H9 (cell line): ENCODE results near the gene C1orf56. TPM values are rescaled to one million over a fixed set of nuclear protein-coding genes. Genes with fewer than 3 reads are reported as not detected.
A peak's percentile ranks its signal among the peaks of the same experiment; 100 is the strongest.

Experiments used
- DNase-seq: peaks from one replicate; pipeline ENCODE4 v3.0.0-alpha.2; 2017
- H2AFZ ChIP-seq: one replicate; pipeline ENCODE4 v1.6.1; 2013; ENCODE audit warnings: mild to moderate bottlenecking, low read length, control low read depth, moderate library complexity
- H2AK5ac ChIP-seq: 2 replicates; pipeline ENCODE4 v1.6.1; 2013; ENCODE audit warnings: low read length, control low read depth, mixed read lengths; ENCODE audit not compliant: insufficient read length
- H2BK120ac ChIP-seq: one replicate; pipeline ENCODE4 v1.6.1; 2013; ENCODE audit warnings: low read depth, mild to moderate bottlenecking, low read length, control low read depth, inconsistent platforms; ENCODE audit not compliant: poor library complexity, severe bottlenecking
- H2BK12ac ChIP-seq: 2 replicates; pipeline ENCODE4 v1.6.1; 2013; ENCODE audit warnings: low read length, control low read depth, mixed read lengths, low read depth; ENCODE audit not compliant: insufficient read length
- H2BK15ac ChIP-seq: 2 replicates; pipeline ENCODE4 v1.6.1; 2013; ENCODE audit warnings: low read depth, low read length, control low read depth
- H2BK20ac ChIP-seq: one replicate; pipeline ENCODE4 v1.6.1; 2013; ENCODE audit warnings: low read depth, mild to moderate bottlenecking, low read length, control low read depth, inconsistent platforms; ENCODE audit not compliant: poor library complexity, severe bottlenecking
- H2BK5ac ChIP-seq: 2 replicates; pipeline ENCODE4 v1.6.1; 2013; ENCODE audit warnings: low read length, control low read depth, mixed read lengths; ENCODE audit not compliant: insufficient read length
- H3K14ac ChIP-seq: 2 replicates; pipeline ENCODE4 v1.6.1; 2013; ENCODE audit warnings: low read length, control low read depth; ENCODE audit not compliant: insufficient read depth
- H3K18ac ChIP-seq: 2 replicates; pipeline ENCODE4 v1.6.1; 2013; ENCODE audit warnings: low read depth, mild to moderate bottlenecking, mixed read lengths, low read length, control low read depth; ENCODE audit not compliant: insufficient read length
- H3K23ac ChIP-seq: 2 replicates; pipeline ENCODE4 v1.6.1; 2013; ENCODE audit warnings: low read length, control low read depth, mixed read lengths, low read depth; ENCODE audit not compliant: insufficient read length
- H3K23me2 ChIP-seq: 2 replicates; pipeline ENCODE4 v1.6.1; 2013; ENCODE audit warnings: low read depth, mild to moderate bottlenecking, mixed read lengths, low read length, control low read depth; ENCODE audit not compliant: insufficient read length, poor library complexity, severe bottlenecking
- H3K27ac ChIP-seq: 2 replicates; pipeline ENCODE4 v1.5.1; 2013; ENCODE audit warnings: low read length, control low read depth, mixed read lengths, low read depth; ENCODE audit not compliant: insufficient read length
- H3K27me3 ChIP-seq: 2 replicates; pipeline ENCODE4 v1.6.1; 2013; ENCODE audit warnings: low read length, control low read depth, inconsistent platforms; ENCODE audit not compliant: insufficient read depth
- H3K4ac ChIP-seq: 2 replicates; pipeline ENCODE4 v1.6.1; 2013; ENCODE audit warnings: low read depth, mild to moderate bottlenecking, control low read depth, inconsistent platforms, low read length, moderate library complexity
- H3K4me1 ChIP-seq: 2 replicates; pipeline ENCODE4 v1.6.1; 2013; ENCODE audit warnings: low read length, control low read depth, inconsistent platforms; ENCODE audit not compliant: insufficient read depth
- H3K4me2 ChIP-seq: 2 replicates; pipeline ENCODE4 v1.6.1; 2013; ENCODE audit warnings: low read length, control low read depth, mixed read lengths; ENCODE audit not compliant: insufficient read length, insufficient read depth
- H3K56ac ChIP-seq: 2 replicates; pipeline ENCODE4 v1.6.1; 2013; ENCODE audit warnings: low read depth, mild to moderate bottlenecking, mixed read lengths, low read length, control low read depth; ENCODE audit not compliant: insufficient read length
- H3K79me1 ChIP-seq: 2 replicates; pipeline ENCODE4 v1.6.1; 2013; ENCODE audit warnings: low read depth, mild to moderate bottlenecking, moderate library complexity, low read length, control low read depth, inconsistent platforms; ENCODE audit not compliant: insufficient read depth, poor library complexity, severe bottlenecking
- H3K79me2 ChIP-seq: 2 replicates; pipeline ENCODE4 v1.6.1; 2013; ENCODE audit warnings: low read length, control low read depth, inconsistent platforms; ENCODE audit not compliant: insufficient read depth
- H3K9ac ChIP-seq: 2 replicates; pipeline ENCODE4 v1.6.1; 2013; ENCODE audit warnings: low read length, control low read depth, mixed read lengths; ENCODE audit not compliant: insufficient read length; ENCODE audit errors: extremely low read depth
- H3K9me3 ChIP-seq: one replicate; pipeline ENCODE4 v1.6.1; 2013; ENCODE audit warnings: low read depth, low read length, inconsistent platforms; ENCODE audit not compliant: control insufficient read depth
- H3T11ph ChIP-seq: one replicate; pipeline ENCODE4 v1.6.1; 2013; ENCODE audit warnings: mild to moderate bottlenecking, low read length, control low read depth, inconsistent platforms
- H4K20me1 ChIP-seq: one replicate; pipeline ENCODE4 v1.6.1; 2013; ENCODE audit not compliant: control insufficient read depth, insufficient read length, insufficient read depth
- H4K5ac ChIP-seq: 2 replicates; pipeline ENCODE4 v1.6.1; 2013; ENCODE audit warnings: low read depth, mild to moderate bottlenecking, mixed read lengths, low read length, control low read depth; ENCODE audit not compliant: insufficient read length
- H4K8ac ChIP-seq: replicated peaks from 2 replicates; pipeline ENCODE4 v1.6.1; 2013; ENCODE audit warnings: low read length, control low read depth, mixed read lengths, low read depth; ENCODE audit not compliant: insufficient read length
- H4K91ac ChIP-seq: 2 replicates; pipeline ENCODE4 v1.6.1; 2013; ENCODE audit warnings: low read depth, mild to moderate bottlenecking, moderate library complexity, mixed read lengths, low read length, control low read depth; ENCODE audit not compliant: insufficient read length
- H3K27ac Mint-ChIP-seq, 3 experiments: 2 replicates in 2 of 3; 3 replicates in 1 of 3; pipeline ENCODE4 v1.8.0; 2020 to 2021; ENCODE audit warnings: mixed read lengths in 3 of 3, mild to moderate bottlenecking in 1 of 3, moderate library complexity in 1 of 3
- H3K27me3 Mint-ChIP-seq: 2 replicates; pipeline ENCODE4 v1.8.0; 2021; ENCODE audit warnings: low read depth, mild to moderate bottlenecking, moderate library complexity, mixed read lengths
- H3K36me3 Mint-ChIP-seq, 3 experiments: 2 replicates in 2 of 3; 3 replicates in 1 of 3; pipeline ENCODE4 v1.8.0; 2020 to 2021; ENCODE audit warnings: low read depth in 3 of 3, mixed read lengths in 3 of 3; ENCODE audit not compliant: insufficient read depth in 1 of 3
- H3K4me1 Mint-ChIP-seq, 2 experiments: 2 replicates each; pipeline ENCODE4 v1.8.0; 2020; ENCODE audit warnings: mixed read lengths in 2 of 2
- H3K4me3 Mint-ChIP-seq, 2 experiments: 2 replicates in 1 of 2; 3 replicates in 1 of 2; pipeline ENCODE4 v1.8.0; 2020 to 2021; ENCODE audit warnings: mild to moderate bottlenecking in 2 of 2, mixed read lengths in 2 of 2, moderate library complexity in 1 of 2
- H3K9me3 Mint-ChIP-seq, 2 experiments: 2 replicates in 1 of 2; 3 replicates in 1 of 2; pipeline ENCODE4 v1.8.0; 2020; ENCODE audit warnings: mild to moderate bottlenecking in 2 of 2, mixed read lengths in 2 of 2, moderate library complexity in 1 of 2
- CTCF ChIP-seq: fragments of 200-600 bp; sonication (generic); conservative IDR thresholded peaks from 3 replicates; pipeline ENCODE4 v1.8.0; 2021; ENCODE audit warnings: antibody characterized with exemption, mild to moderate bottlenecking
- WGBS: extraction: QIAGEN DNeasy Blood & Tissue Kit; methylation state at CpG from one replicate; pipeline ENCODE4 v1.1.7; 2013; ENCODE audit warnings: missing lambda C conversion rate, low lambda C conversion rate, mixed read lengths; ENCODE audit not compliant: insufficient read length; ENCODE audit errors: extremely low coverage; 5-methylcytosine and 5-hydroxymethylcytosine counted together
- total RNA-seq: library from RNA; stranded (reverse); gene quantifications from 2 replicates; pipeline ENCODE4 v1.2.1, GENCODE V29; 2021

The C1orf56 gene
- total RNA-seq, 1 experiment from 2014 or later, result 4.8 TPM

- H3K4me2 ChIP-seq, result no peak overlapping the region
- no peak overlapping the region for H3T11ph ChIP-seq
- H3K4me1 ChIP-seq, result peaks cover 7% of the 10 kb centered on the region; the same call in 1 of the 2 replicates
- no peak overlapping the region for H4K5ac ChIP-seq
- H3K27me3 Mint-ChIP-seq, result no peaks in the 10 kb centered on the region
- no peak overlapping the region for H2BK20ac ChIP-seq
- no peaks in the 10 kb centered on the region for H3K27me3 ChIP-seq
- no peaks in the 10 kb centered on the region for H3K9me3 Mint-ChIP-seq
- no peaks in the 10 kb centered on the region for H4K20me1 ChIP-seq
- H3K9ac ChIP-seq, result no peak overlapping the region
- no peak overlapping the region for H2BK15ac ChIP-seq
- peaks cover 18% of the 10 kb centered on the region; the same call in 1 of the 2 replicates for H3K79me2 ChIP-seq
- no peak overlapping the region for H2BK5ac ChIP-seq
- no peak for DNase-seq
- H3K9me3 ChIP-seq, result no peaks in the 10 kb centered on the region
- no CpG with 5 or more reads among the region's 2 CpGs for WGBS
- H2BK120ac ChIP-seq, result no peak overlapping the region
- H3K36me3 Mint-ChIP-seq, result peaks cover 23 to 69% (median 59%) of the 10 kb centered on the region in 3 experiments
- H3K4me1 Mint-ChIP-seq, result peaks cover 27 to 31% of the 10 kb centered on the region in 2 experiments
- peak overlapping the region in 1 of 2 experiments; percentile 98; a peak in 2 of 5 replicates for H3K4me3 Mint-ChIP-seq
- H3K18ac ChIP-seq, result no peak overlapping the region
- H3K27ac ChIP-seq, result no peak overlapping the region
- no peak overlapping the region for H2AFZ ChIP-seq
- H2AK5ac ChIP-seq, result no peak overlapping the region
- H3K79me1 ChIP-seq, result peaks cover 12% of the 10 kb centered on the region
- peaks cover 22% of the 10 kb centered on the region for H3K23me2 ChIP-seq
- no peak for TF ChIP-seq CTCF
- H4K91ac ChIP-seq, result no peak overlapping the region
- H2BK12ac ChIP-seq, result no peak overlapping the region
- no peak overlapping the region for H3K56ac ChIP-seq
- H3K23ac ChIP-seq, result no peak overlapping the region
- no peak overlapping the region for H4K8ac ChIP-seq
- no peak overlapping the region for H3K4ac ChIP-seq
- H3K14ac ChIP-seq, result no peak overlapping the region
- H3K27ac Mint-ChIP-seq, result peak overlapping the region in 1 of 3 experiments; percentile 23; a peak in 2 of 7 replicates
These were observed 8.6 kb downstream of the C1orf56 start for GRCh38 chr1:151056149-151056548.
